HG02970 (cell line): ENCODE measurements around the gene HLA-F.

Experiments
- ATAC-seq: cut with Tn5 transposase; IDR thresholded peaks from one replicate; pipeline ENCODE4 v1.9.1; 2021; ENCODE audit warnings: mild to moderate bottlenecking, moderate library complexity, moderate number of reproducible peaks; ENCODE audit not compliant: unreplicated experiment, low FRiP score

Gene HLA-F

GRCh38 chr6:29723262-29723665, at the start of gene HLA-F:
HLA-F (plus strand) TSS chr6:29723434; CDS start chr6:29723464, 30 bp downstream.
- peak; percentile 83 for ATAC-seq

GRCh38 chr6:29674008-29674407, 49.2 kb upstream of the HLA-F start:
- ATAC-seq = no peak

GRCh38 chr6:29675561-29675960, 47.7 kb upstream of the HLA-F start:
- ATAC-seq = no peak

GRCh38 chr6:29676981-29677601, 46.1 kb upstream of the HLA-F start:
- no peak for ATAC-seq

GRCh38 chr6:29678114-29678513, 45.1 kb upstream of the HLA-F start:
- no peak for ATAC-seq

GRCh38 chr6:29679962-29680361, 43.3 kb upstream of the HLA-F start:
- no peak for ATAC-seq

GRCh38 chr6:29680416-29680815, 42.8 kb upstream of the HLA-F start:
- ATAC-seq = no peak

GRCh38 chr6:29680904-29681303, 42.3 kb upstream of the HLA-F start, which contains the start of gene ZFP57:
ZFP57 (minus strand) TSS chr6:29681152; CDS start chr6:29677003, 4,149 bp downstream.
- ATAC-seq = no peak

- no peak for ATAC-seq
Observed at GRCh38 chr6:29681811-29682210, 41.4 kb upstream of the HLA-F start.

GRCh38 chr6:29685718-29686326, 37.4 kb upstream of the HLA-F start:
- ATAC-seq = no peak

- ATAC-seq = no peak
Observed at GRCh38 chr6:29694637-29695036, 28.6 kb upstream of the HLA-F start.

- no peak for ATAC-seq
Observed at GRCh38 chr6:29696147-29697125, 26.8 kb upstream of the HLA-F start.

GRCh38 chr6:29702519-29703103, 20.6 kb upstream of the HLA-F start:
- ATAC-seq = no peak

GRCh38 chr6:29705389-29706231, 17.6 kb upstream of the HLA-F start:
- no peak for ATAC-seq

GRCh38 chr6:29708432-29709179, 14.6 kb upstream of the HLA-F start:
- ATAC-seq = no peak

- ATAC-seq = no peak
Observed at GRCh38 chr6:29709188-29709587, 14.0 kb upstream of the HLA-F start.

- ATAC-seq = no peak
Observed at GRCh38 chr6:29710281-29710941, 12.8 kb upstream of the HLA-F start.

- ATAC-seq = no peak
Observed at GRCh38 chr6:29720863-29721262, 2.4 kb upstream of the HLA-F start.
